ENCODE results near the gene TMEM120B. TPM values are rescaled to one million over a fixed set of nuclear protein-coding genes. Genes with fewer than 3 reads are reported as not detected.
A peak's percentile ranks its signal among the peaks of the same experiment; 100 is the strongest.

TMEM120B gene
- total RNA-seq, 1 experiment from 2014 or later, result 20.5 TPM

DNA sequence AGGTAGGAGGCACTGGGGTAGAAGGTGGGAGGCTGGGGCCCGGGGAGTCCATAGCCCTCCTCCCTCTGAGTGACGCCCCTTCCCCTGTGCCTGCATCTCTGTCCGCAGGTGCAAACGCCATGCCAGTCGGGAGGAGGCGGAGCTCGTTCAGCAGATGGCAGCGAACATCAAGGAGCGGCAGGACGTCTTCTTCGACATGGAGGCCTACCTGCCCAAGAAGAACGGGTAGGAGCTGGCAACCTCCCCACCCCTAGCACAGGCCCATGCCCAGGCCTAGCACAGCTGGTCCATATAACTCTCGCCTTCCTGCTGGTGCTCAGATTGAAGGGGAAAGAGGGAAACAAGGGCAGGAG is 35.6 kb downstream of the TMEM120B start:
- no peak overlapping the region for H3K9ac ChIP-seq (ENCODE audit: low read length)
- RAD21 ChIA-PET (ENCODE audit: low non-redundant PET in 1 of 2, low total read pairs in 2 of 2, uncharacterized antibody in 2 of 2, unreplicated experiment in 2 of 2), result no interaction called here
- H3K79me2 ChIP-seq (ENCODE audit: insufficient read depth, low read length), result peaks cover 14% of the 10 kb centered on the region
- no peak for TF ChIP-seq EZH2phosphoT487 (IDR thresholded peaks at IDR 0.05; ENCODE audit: borderline replicate concordance)
- no peak for TF ChIP-seq EGR1 (IDR thresholded peaks at IDR 0.05; ENCODE audit: low read depth)
- TF ChIP-seq CBX3 (IDR thresholded peaks at IDR 0.05; ENCODE audit: low read depth), result no peak
- no peak for TF ChIP-seq RAD21 (IDR thresholded peaks at IDR 0.05; ENCODE audit: low read depth)
- intact Hi-C loops (cut with micrococcal nuclease), result no loop called here
- no peaks in the 10 kb centered on the region for H4K20me1 ChIP-seq (ENCODE audit: insufficient read depth)
- no peak for DNase-seq (ENCODE audit: low read depth, low spot score)
- no peaks in the 10 kb centered on the region for H3K9me2 ChIP-seq (ENCODE audit: insufficient read depth)
- no peak overlapping the region for H2AFZ ChIP-seq (ENCODE audit: low read depth, low read length, poor library complexity, severe bottlenecking)
- no peak overlapping the region for H3K4me3 ChIP-seq (replicated peaks in 1 of 2; ENCODE audit: low read depth in 1 of 2, low read length in 2 of 2)
- no peak; the same call in 1 of the 2 replicates for ATAC-seq
- no peak overlapping the region; the same call in 1 of the 2 replicates for H3K27ac ChIP-seq (ENCODE audit: low read depth, low read length)
- H3K9me3 ChIP-seq (ENCODE audit: control insufficient read depth in 1 of 2, insufficient read depth in 1 of 2, low read depth in 1 of 2, low read length in 2 of 2), result no peaks in the 10 kb centered on the region
- H3K4me2 ChIP-seq (ENCODE audit: low read length), result no peak overlapping the region
- peaks cover under 1 to 5% of the 10 kb centered on the region in 2 experiments for H3K4me1 ChIP-seq (ENCODE audit: control insufficient read depth in 1 of 2, insufficient read depth in 2 of 2, low read length in 2 of 2)
- H3K36me3 ChIP-seq (ENCODE audit: control insufficient read depth in 1 of 2, insufficient read depth in 2 of 2, low read length in 2 of 2), result peaks cover 8 to 15% of the 10 kb centered on the region in 2 experiments; a peak in 3 of 4 replicates
- H3K27me3 ChIP-seq (ENCODE audit: insufficient read depth, low read length), result no peaks in the 10 kb centered on the region
- CTCF ChIA-PET, result no interaction called here
- no TSS peak for BruUV-seq (replicated peaks)
- POLR2A ChIA-PET, result no interaction called here

- H3K4me3 ChIP-seq (replicated peaks in 1 of 2; ENCODE audit: low read depth in 1 of 2, low read length in 2 of 2), result no peak overlapping the region
- CTCF ChIA-PET, result interaction anchor here (1.7 kb wide), 1 partner anchor 46 kb away, joined by 3 read pairs; no protein-coding TSS in a partner anchor
- RAD21 ChIA-PET (ENCODE audit: low non-redundant PET in 1 of 2, low total read pairs in 2 of 2, uncharacterized antibody in 2 of 2, unreplicated experiment in 2 of 2), result no interaction called here
- no peak for DNase-seq (ENCODE audit: low read depth, low spot score)
- H3K9me2 ChIP-seq (ENCODE audit: insufficient read depth), result no peaks in the 10 kb centered on the region
- H4K20me1 ChIP-seq (ENCODE audit: insufficient read depth), result no peaks in the 10 kb centered on the region
- no peaks in the 10 kb centered on the region for H3K9me3 ChIP-seq (ENCODE audit: control insufficient read depth in 1 of 2, insufficient read depth in 1 of 2, low read depth in 1 of 2, low read length in 2 of 2)
- no peak overlapping the region for H2AFZ ChIP-seq (ENCODE audit: low read depth, low read length, poor library complexity, severe bottlenecking)
- no peaks in the 10 kb centered on the region; a peak in 1 of 4 replicates for H3K4me1 ChIP-seq (ENCODE audit: control insufficient read depth in 1 of 2, insufficient read depth in 2 of 2, low read length in 2 of 2)
- H3K9ac ChIP-seq (ENCODE audit: low read length), result no peak overlapping the region
- H3K27me3 ChIP-seq (ENCODE audit: insufficient read depth, low read length), result no peaks in the 10 kb centered on the region
- no TSS peak for BruUV-seq (replicated peaks)
- peak; percentile 46; the same call in 1 of the 2 replicates for ATAC-seq
- H3K79me2 ChIP-seq (ENCODE audit: insufficient read depth, low read length), result peaks cover 11% of the 10 kb centered on the region
- no peak overlapping the region; the same call in 1 of the 2 replicates for H3K27ac ChIP-seq (ENCODE audit: low read depth, low read length)
- POLR2A ChIA-PET, result no interaction called here
- intact Hi-C loops (cut with micrococcal nuclease), result no loop called here
- no peak overlapping the region for H3K4me2 ChIP-seq (ENCODE audit: low read length)
- H3K36me3 ChIP-seq (ENCODE audit: control insufficient read depth in 1 of 2, insufficient read depth in 2 of 2, low read length in 2 of 2), result peaks cover 8 to 13% of the 10 kb centered on the region in 2 experiments; a peak in 3 of 4 replicates
- TF ChIP-seq CBX3 (IDR thresholded peaks at IDR 0.05; ENCODE audit: low read depth) (no peak), YY1 (IDR thresholded peaks at IDR 0.05; ENCODE audit: extremely low read depth, insufficient replicate concordance, low read depth, low read length) (no peak), ELF1 (IDR thresholded peaks at IDR 0.05; ENCODE audit: borderline replicate concordance, low read depth) (no peak), ZNF274 (IDR thresholded peaks at IDR 0.05; ENCODE audit: low read depth, low read length) (no peak), SIN3A (IDR thresholded peaks at IDR 0.05; ENCODE audit: low read depth) (no peak), POLR2A (IDR thresholded peaks at IDR 0.05; ENCODE audit: borderline replicate concordance, extremely low read depth, insufficient read depth, insufficient read length) (no peak), ZFX (IDR thresholded peaks at IDR 0.05) (no peak), EZH2phosphoT487 (IDR thresholded peaks at IDR 0.05; ENCODE audit: borderline replicate concordance) (no peak), CEBPB (IDR thresholded peaks at IDR 0.05; ENCODE audit: low read depth) (no peak), EGR1 (IDR thresholded peaks at IDR 0.05; ENCODE audit: low read depth) (no peak), ATF3 (IDR thresholded peaks at IDR 0.05) (no peak)
- TF ChIP-seq, protein P1, sequence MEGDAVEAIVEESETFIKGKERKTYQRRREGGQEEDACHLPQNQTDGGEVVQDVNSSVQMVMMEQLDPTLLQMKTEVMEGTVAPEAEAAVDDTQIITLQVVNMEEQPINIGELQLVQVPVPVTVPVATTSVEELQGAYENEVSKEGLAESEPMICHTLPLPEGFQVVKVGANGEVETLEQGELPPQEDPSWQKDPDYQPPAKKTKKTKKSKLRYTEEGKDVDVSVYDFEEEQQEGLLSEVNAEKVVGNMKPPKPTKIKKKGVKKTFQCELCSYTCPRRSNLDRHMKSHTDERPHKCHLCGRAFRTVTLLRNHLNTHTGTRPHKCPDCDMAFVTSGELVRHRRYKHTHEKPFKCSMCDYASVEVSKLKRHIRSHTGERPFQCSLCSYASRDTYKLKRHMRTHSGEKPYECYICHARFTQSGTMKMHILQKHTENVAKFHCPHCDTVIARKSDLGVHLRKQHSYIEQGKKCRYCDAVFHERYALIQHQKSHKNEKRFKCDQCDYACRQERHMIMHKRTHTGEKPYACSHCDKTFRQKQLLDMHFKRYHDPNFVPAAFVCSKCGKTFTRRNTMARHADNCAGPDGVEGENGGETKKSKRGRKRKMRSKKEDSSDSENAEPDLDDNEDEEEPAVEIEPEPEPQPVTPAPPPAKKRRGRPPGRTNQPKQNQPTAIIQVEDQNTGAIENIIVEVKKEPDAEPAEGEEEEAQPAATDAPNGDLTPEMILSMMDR (IDR thresholded peaks at IDR 0.05 in 2 of 3, conservative IDR thresholded peaks at IDR 0.05 in 1 of 3; ENCODE audit: borderline replicate concordance in 1 of 3, insufficient read depth in 1 of 3, low read depth in 2 of 3, low read length in 2 of 3), result no peak
- TF ChIP-seq, protein P2, sequence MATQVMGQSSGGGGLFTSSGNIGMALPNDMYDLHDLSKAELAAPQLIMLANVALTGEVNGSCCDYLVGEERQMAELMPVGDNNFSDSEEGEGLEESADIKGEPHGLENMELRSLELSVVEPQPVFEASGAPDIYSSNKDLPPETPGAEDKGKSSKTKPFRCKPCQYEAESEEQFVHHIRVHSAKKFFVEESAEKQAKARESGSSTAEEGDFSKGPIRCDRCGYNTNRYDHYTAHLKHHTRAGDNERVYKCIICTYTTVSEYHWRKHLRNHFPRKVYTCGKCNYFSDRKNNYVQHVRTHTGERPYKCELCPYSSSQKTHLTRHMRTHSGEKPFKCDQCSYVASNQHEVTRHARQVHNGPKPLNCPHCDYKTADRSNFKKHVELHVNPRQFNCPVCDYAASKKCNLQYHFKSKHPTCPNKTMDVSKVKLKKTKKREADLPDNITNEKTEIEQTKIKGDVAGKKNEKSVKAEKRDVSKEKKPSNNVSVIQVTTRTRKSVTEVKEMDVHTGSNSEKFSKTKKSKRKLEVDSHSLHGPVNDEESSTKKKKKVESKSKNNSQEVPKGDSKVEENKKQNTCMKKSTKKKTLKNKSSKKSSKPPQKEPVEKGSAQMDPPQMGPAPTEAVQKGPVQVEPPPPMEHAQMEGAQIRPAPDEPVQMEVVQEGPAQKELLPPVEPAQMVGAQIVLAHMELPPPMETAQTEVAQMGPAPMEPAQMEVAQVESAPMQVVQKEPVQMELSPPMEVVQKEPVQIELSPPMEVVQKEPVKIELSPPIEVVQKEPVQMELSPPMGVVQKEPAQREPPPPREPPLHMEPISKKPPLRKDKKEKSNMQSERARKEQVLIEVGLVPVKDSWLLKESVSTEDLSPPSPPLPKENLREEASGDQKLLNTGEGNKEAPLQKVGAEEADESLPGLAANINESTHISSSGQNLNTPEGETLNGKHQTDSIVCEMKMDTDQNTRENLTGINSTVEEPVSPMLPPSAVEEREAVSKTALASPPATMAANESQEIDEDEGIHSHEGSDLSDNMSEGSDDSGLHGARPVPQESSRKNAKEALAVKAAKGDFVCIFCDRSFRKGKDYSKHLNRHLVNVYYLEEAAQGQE (IDR thresholded peaks at IDR 0.05; ENCODE audit: low read depth), result no peak
These were observed 36.2 kb downstream of the TMEM120B start for GRCh38 chr12:121748571-121749265.

Measured in HCT116 (cell line).